Chondrocyte (in vitro differentiated cells): ENCODE measurements around the gene FGF19. TPM values are rescaled to one million over a fixed set of nuclear protein-coding genes. Genes with fewer than 3 reads are reported as not detected.

Source experiments
- DNase-seq: peaks from one replicate; pipeline ENCODE4 v3.0.0; 2021; ENCODE audit warnings: mixed read lengths, low spot score
- H3K27ac Mint-ChIP-seq: one replicate; pipeline ENCODE4 v1.8.0; 2021; ENCODE audit warnings: mild to moderate bottlenecking, moderate library complexity, mixed read lengths; ENCODE audit not compliant: unreplicated experiment
- H3K27me3 Mint-ChIP-seq: 2 replicates; pipeline ENCODE4 v1.8.0; 2021; ENCODE audit warnings: low read depth, mixed read lengths
- H3K36me3 Mint-ChIP-seq: 2 replicates; pipeline ENCODE4 v1.8.0; 2021; ENCODE audit warnings: low read depth, mixed read lengths
- H3K4me1 Mint-ChIP-seq: 2 replicates; pipeline ENCODE4 v1.8.0; 2021; ENCODE audit warnings: low read depth, mild to moderate bottlenecking, mixed read lengths
- H3K4me3 Mint-ChIP-seq: one replicate; pipeline ENCODE4 v1.8.0; 2021; ENCODE audit warnings: mild to moderate bottlenecking, moderate library complexity, mixed read lengths; ENCODE audit not compliant: unreplicated experiment
- H3K9me3 Mint-ChIP-seq: 2 replicates; pipeline ENCODE4 v1.8.0; 2021; ENCODE audit warnings: low read depth, mixed read lengths
- CTCF ChIP-seq: fragments of 200-600 bp; sonication (generic); IDR thresholded peaks from 2 replicates; pipeline ENCODE4 v1.5.0; 2021; ENCODE audit warnings: antibody characterized with exemption, mild to moderate bottlenecking, moderate library complexity
- total RNA-seq: library from RNA; stranded (reverse); gene quantifications from 3 replicates; pipeline ENCODE4 v1.2.1, GENCODE V29; 2021

The FGF19 gene
- total RNA-seq, 1 donor from 2014 or later, result not detected

- H3K27me3 Mint-ChIP-seq, result peaks cover 2% of the 10 kb centered on the region
- H3K36me3 Mint-ChIP-seq, result no peaks in the 10 kb centered on the region
- H3K4me1 Mint-ChIP-seq, result peaks cover 19% of the 10 kb centered on the region
- no peaks in the 10 kb centered on the region for H3K9me3 Mint-ChIP-seq
- no peak overlapping the region for H3K27ac Mint-ChIP-seq
- TF ChIP-seq CTCF, result no peak
- no peak overlapping the region for H3K4me3 Mint-ChIP-seq
- DNase-seq, result peak; percentile 65
Observed at GRCh38 chr11:69748637-69749036, 44.8 kb upstream of the FGF19 start.

- peaks cover 19% of the 10 kb centered on the region for H3K4me1 Mint-ChIP-seq
- H3K36me3 Mint-ChIP-seq, result no peaks in the 10 kb centered on the region
- H3K27me3 Mint-ChIP-seq, result peaks cover 2% of the 10 kb centered on the region
- TF ChIP-seq CTCF, result no peak
- H3K4me3 Mint-ChIP-seq, result no peak overlapping the region
- H3K9me3 Mint-ChIP-seq, result no peaks in the 10 kb centered on the region
- DNase-seq, result peak; percentile 72
- H3K27ac Mint-ChIP-seq, result no peak overlapping the region
Observed at GRCh38 chr11:69746752-69747742, 43.2 kb upstream of the FGF19 start.

- Mint-ChIP-seq H3K27ac (no peak overlapping the region), H3K27me3 (peaks cover 2% of the 10 kb centered on the region), H3K4me1 (peaks cover 19% of the 10 kb centered on the region), H3K4me3 (no peak overlapping the region), H3K36me3 (no peaks in the 10 kb centered on the region), H3K9me3 (no peaks in the 10 kb centered on the region)
- DNase-seq, result peak; percentile 78
- no peak for TF ChIP-seq CTCF
Observed at GRCh38 chr11:69746140-69746539, 42.3 kb upstream of the FGF19 start.

- Mint-ChIP-seq H3K27ac (peak overlapping the region; percentile 95), H3K4me1 (peaks cover 19% of the 10 kb centered on the region), H3K9me3 (no peaks in the 10 kb centered on the region), H3K4me3 (no peak overlapping the region), H3K27me3 (no peaks in the 10 kb centered on the region), H3K36me3 (no peaks in the 10 kb centered on the region)
- no peak for TF ChIP-seq CTCF
- no peak for DNase-seq
Observed at GRCh38 chr11:69745201-69745600, 41.4 kb upstream of the FGF19 start.

- peak overlapping the region; percentile 8 for H3K4me3 Mint-ChIP-seq
- DNase-seq, result no peak
- no peaks in the 10 kb centered on the region for H3K9me3 Mint-ChIP-seq
- H3K27me3 Mint-ChIP-seq, result no peaks in the 10 kb centered on the region
- peaks cover 19% of the 10 kb centered on the region for H3K4me1 Mint-ChIP-seq
- TF ChIP-seq CTCF, result no peak
- no peaks in the 10 kb centered on the region for H3K36me3 Mint-ChIP-seq
- H3K27ac Mint-ChIP-seq, result peak overlapping the region; percentile 95
Observed at GRCh38 chr11:69744435-69744834, 40.6 kb upstream of the FGF19 start.
